Naive thymus-derived CD4-positive, alpha-beta T cell (primary cell): ENCODE results near the gene NAV2. TPM values are rescaled to one million over a fixed set of nuclear protein-coding genes. Genes with fewer than 3 reads are reported as not detected.

Experiments used
- ATAC-seq: fragments of 150-1000 bp; cut with Tn5 transposase; 2 replicates; pipeline ENCODE4 v1.10.0; 2021; ENCODE audit warnings: mild to moderate bottlenecking, moderate library complexity
- CTCF ChIA-PET: fragments of 350-600 bp; sonication (Branson Sonifier 250); formaldehyde crosslinking; loops from one replicate; lab custom pipeline; 2021; ENCODE audit warnings: antibody characterized with exemption; lab: Charles Lee
- POLR2A ChIA-PET: fragments of 350-600 bp; sonication (Branson Sonifier 250); formaldehyde crosslinking; loops from one replicate; lab custom pipeline; 2021; ENCODE audit warnings: antibody characterized with exemption, inconsistent platforms; lab: Charles Lee
- DNase-seq, 9 donors: peaks; one replicate each; pipeline versions ENCODE4 v3.0.0 to v3.0.0-alpha.2; 2020 to 2022; ENCODE audit warnings: mixed read lengths in 1 of 9
- H3K27ac ChIP-seq: one replicate; pipeline ENCODE4 v1.7.0; 2013; ENCODE audit warnings: mild to moderate bottlenecking, low read depth, low read length, moderate library complexity
- H3K27me3 ChIP-seq, 2 donors: one replicate each; pipeline ENCODE4 v1.7.0; 2013; ENCODE audit warnings: low read length in 2 of 2, mild to moderate bottlenecking in 2 of 2, moderate library complexity in 2 of 2; ENCODE audit not compliant: control insufficient read depth in 2 of 2, insufficient read depth in 2 of 2
- H3K36me3 ChIP-seq, 3 experiments: 1 replicate in 2 of 3; 2 replicates in 1 of 3; pipeline ENCODE4 v1.7.0; 2013; ENCODE audit warnings: low read length in 3 of 3, mild to moderate bottlenecking in 3 of 3, moderate library complexity in 1 of 3; ENCODE audit not compliant: insufficient read depth in 3 of 3, control insufficient read depth in 2 of 3
- H3K4me1 ChIP-seq, 2 donors: one replicate each; pipeline ENCODE4 v1.7.0; 2013; ENCODE audit warnings: low read length in 2 of 2, mild to moderate bottlenecking in 2 of 2, moderate library complexity in 1 of 2; ENCODE audit not compliant: control insufficient read depth in 2 of 2, insufficient read depth in 2 of 2
- H3K4me3 ChIP-seq: 2 replicates; pipeline ENCODE4 v1.7.0; 2013; ENCODE audit warnings: mild to moderate bottlenecking, low read length
- H3K9me3 ChIP-seq, 3 experiments: 1 replicate in 2 of 3; 2 replicates in 1 of 3; pipeline ENCODE4 v1.7.0; 2013; ENCODE audit warnings: low read length in 3 of 3; ENCODE audit not compliant: control insufficient read depth in 2 of 3
- H3K27ac Mint-ChIP-seq, 9 donors: one replicate each; pipeline ENCODE4 v1.8.0; 2020 to 2022; ENCODE audit warnings: mixed read lengths in 9 of 9, mild to moderate bottlenecking in 8 of 9, moderate library complexity in 5 of 9, inconsistent platforms in 2 of 9
- H3K27me3 Mint-ChIP-seq, 5 donors: one replicate each; pipeline ENCODE4 v1.8.0; 2021 to 2022; ENCODE audit warnings: mixed read lengths in 5 of 5, mild to moderate bottlenecking in 1 of 5
- H3K36me3 Mint-ChIP-seq, 5 donors: one replicate each; pipeline ENCODE4 v1.8.0; 2020 to 2022; ENCODE audit warnings: mixed read lengths in 5 of 5, mild to moderate bottlenecking in 3 of 5, inconsistent platforms in 1 of 5
- H3K4me1 Mint-ChIP-seq, 7 donors: one replicate each; pipeline ENCODE4 v1.8.0; 2020 to 2022; ENCODE audit warnings: mixed read lengths in 7 of 7, mild to moderate bottlenecking in 3 of 7, inconsistent platforms in 1 of 7
- H3K4me3 Mint-ChIP-seq, 10 donors: one replicate each; pipeline ENCODE4 v1.8.0; 2020 to 2022; ENCODE audit warnings: mild to moderate bottlenecking in 10 of 10, mixed read lengths in 10 of 10, moderate library complexity in 6 of 10, inconsistent platforms in 2 of 10
- H3K9me3 Mint-ChIP-seq, 11 donors: one replicate each; pipeline ENCODE4 v1.8.0; 2020 to 2022; ENCODE audit warnings: mixed read lengths in 11 of 11, mild to moderate bottlenecking in 4 of 11, inconsistent platforms in 1 of 11, moderate library complexity in 1 of 11
- intact Hi-C, 2 donors: fragments of 100-400 bp; cut with micrococcal nuclease; formaldehyde crosslinking; loops; one replicate each; pipeline ENCODE4 v1.15.1; 2023
- polyA plus RNA-seq, 2 donors: library from polyadenylated mRNA; unstranded; fragments of 300-500 nt; fragmentation: Illumina TruSeq; gene quantifications; one replicate each; pipeline ENCODE4 v1.2.3, GENCODE V29; 2021
- total RNA-seq, 6 experiments: library from RNA in 5 of 6; stranded (reverse) in 5 of 6; gene quantifications; 1 replicate in 5 of 6; 2 replicates in 1 of 6; pipeline ENCODE4 v1.2.3 and lab custom pipeline; 2021 to 2026

NAV2 gene
- total and polyA plus RNA-seq, 7 experiments from 2014 or later: 0.24 to 2.2 (median 0.48) TPM; not detected in 2

- Histone ChIP-seq H3K27me3 (no peaks in the 10 kb centered on the region), H3K27ac (no peak overlapping the region), H3K9me3 (no peaks in the 10 kb centered on the region), H3K4me3 (no peak overlapping the region), H3K4me1 (no peaks in the 10 kb centered on the region), H3K36me3 (no peaks in the 10 kb centered on the region)
- no peak for DNase-seq
- ChIA-PET POLR2A (no interaction called here), CTCF (no interaction called here)
- Mint-ChIP-seq H3K27me3 (peaks cover 2 to 32% (median 17%) of the 10 kb centered on the region in 5 donors), H3K4me3 (no peak overlapping the region), H3K36me3 (no peaks in the 10 kb centered on the region), H3K27ac (no peak overlapping the region), H3K4me1 (no peaks in the 10 kb centered on the region), H3K9me3 (peaks cover 0 to 1% (median 0%) of the 10 kb centered on the region in 11 donors)
- intact Hi-C loops: no loop called here
- no peak for ATAC-seq
These were observed 205.8 kb downstream of the NAV2 start for GRCh38 chr11:19918302-19919049.

- no peak overlapping the region for H3K27ac Mint-ChIP-seq
- H3K4me1 Mint-ChIP-seq: no peaks in the 10 kb centered on the region
- no peak overlapping the region for H3K4me3 Mint-ChIP-seq
- intact Hi-C loops: no loop called here
- Histone ChIP-seq H3K27me3 (no peaks in the 10 kb centered on the region), H3K4me3 (no peak overlapping the region), H3K4me1 (no peaks in the 10 kb centered on the region), H3K9me3 (no peaks in the 10 kb centered on the region), H3K27ac (no peak overlapping the region), H3K36me3 (no peaks in the 10 kb centered on the region)
- H3K36me3 Mint-ChIP-seq: no peaks in the 10 kb centered on the region
- POLR2A ChIA-PET: no interaction called here
- no peak for ATAC-seq
- CTCF ChIA-PET: no interaction called here
- H3K9me3 Mint-ChIP-seq: peaks cover 0 to 1% (median 0%) of the 10 kb centered on the region in 11 donors
- peaks cover 5 to 32% (median 17%) of the 10 kb centered on the region in 5 donors for H3K27me3 Mint-ChIP-seq
- no peak for DNase-seq
These were observed 206.5 kb downstream of the NAV2 start for GRCh38 chr11:19919050-19919561.

- DNase-seq: no peak
- POLR2A ChIA-PET: no interaction called here
- H3K36me3 ChIP-seq: no peaks in the 10 kb centered on the region
- H3K27me3 ChIP-seq: no peaks in the 10 kb centered on the region
- CTCF ChIA-PET: no interaction called here
- H3K4me1 ChIP-seq: no peaks in the 10 kb centered on the region
- H3K27me3 Mint-ChIP-seq: peaks cover 5 to 28% (median 19%) of the 10 kb centered on the region in 5 donors
- no peak for ATAC-seq
- no peaks in the 10 kb centered on the region for H3K9me3 ChIP-seq
- no peaks in the 10 kb centered on the region for H3K4me1 Mint-ChIP-seq
- H3K4me3 Mint-ChIP-seq: no peak overlapping the region
- no peak overlapping the region for H3K4me3 ChIP-seq
- no peaks in the 10 kb centered on the region for H3K36me3 Mint-ChIP-seq
- no peak overlapping the region for H3K27ac Mint-ChIP-seq
- intact Hi-C loops: no loop called here
- no peak overlapping the region for H3K27ac ChIP-seq
- H3K9me3 Mint-ChIP-seq: peaks cover 0 to 1% (median 0%) of the 10 kb centered on the region in 11 donors
These were observed 208.3 kb downstream of the NAV2 start for GRCh38 chr11:19920982-19921381.

- H3K4me3 ChIP-seq: no peak overlapping the region
- Mint-ChIP-seq H3K9me3 (peaks cover 0 to 1% (median 0%) of the 10 kb centered on the region in 11 donors), H3K4me3 (no peak overlapping the region), H3K4me1 (no peaks in the 10 kb centered on the region), H3K36me3 (no peaks in the 10 kb centered on the region), H3K27ac (no peak overlapping the region), H3K27me3 (peaks cover 8 to 28% (median 20%) of the 10 kb centered on the region in 5 donors)
- intact Hi-C loops: no loop called here
- ATAC-seq (no peak), DNase-seq (no peak)
- H3K36me3 ChIP-seq: no peaks in the 10 kb centered on the region
- POLR2A ChIA-PET: interaction anchor here (0.8 kb wide), 1 partner anchor 1467 kb away, joined by 3 read pairs; no protein-coding TSS in a partner anchor
- H3K27ac ChIP-seq: no peak overlapping the region
- no peaks in the 10 kb centered on the region for H3K27me3 ChIP-seq
- H3K9me3 ChIP-seq: no peaks in the 10 kb centered on the region
- H3K4me1 ChIP-seq: no peaks in the 10 kb centered on the region
- CTCF ChIA-PET: no interaction called here
These were observed 209.5 kb downstream of the NAV2 start for GRCh38 chr11:19921976-19922688.

GRCh38 chr11:19922689-19923035 is 210.0 kb downstream of the NAV2 start:
- H3K27ac Mint-ChIP-seq: no peak overlapping the region
- H3K4me3 ChIP-seq: no peak overlapping the region
- POLR2A ChIA-PET: no interaction called here
- CTCF ChIA-PET: no interaction called here
- H3K36me3 ChIP-seq: no peaks in the 10 kb centered on the region
- intact Hi-C loops: no loop called here
- H3K36me3 Mint-ChIP-seq: no peaks in the 10 kb centered on the region
- peaks cover 8 to 28% (median 18%) of the 10 kb centered on the region in 5 donors for H3K27me3 Mint-ChIP-seq
- H3K4me1 ChIP-seq: no peaks in the 10 kb centered on the region
- H3K9me3 ChIP-seq: no peaks in the 10 kb centered on the region
- ATAC-seq (no peak), DNase-seq (no peak)
- H3K27ac ChIP-seq: no peak overlapping the region
- peaks cover 0 to 1% (median 0%) of the 10 kb centered on the region in 11 donors for H3K9me3 Mint-ChIP-seq
- H3K4me1 Mint-ChIP-seq: no peaks in the 10 kb centered on the region
- no peak overlapping the region for H3K4me3 Mint-ChIP-seq
- H3K27me3 ChIP-seq: no peaks in the 10 kb centered on the region

GRCh38 chr11:19923626-19924025 is 211.0 kb downstream of the NAV2 start:
- intact Hi-C loops: no loop called here

More at GRCh38 chr11:19923626-19924025, 211.0 kb downstream of the NAV2 start:
- H3K9me3 Mint-ChIP-seq: peaks cover 0 to 1% (median 0%) of the 10 kb centered on the region in 11 donors
- H3K27me3 Mint-ChIP-seq: peaks cover 7 to 20% (median 11%) of the 10 kb centered on the region in 5 donors
- no peaks in the 10 kb centered on the region for H3K4me1 Mint-ChIP-seq
- H3K36me3 Mint-ChIP-seq: no peaks in the 10 kb centered on the region
- Histone ChIP-seq H3K27me3 (no peaks in the 10 kb centered on the region), H3K9me3 (no peaks in the 10 kb centered on the region), H3K4me3 (no peak overlapping the region), H3K27ac (no peak overlapping the region), H3K36me3 (no peaks in the 10 kb centered on the region), H3K4me1 (no peaks in the 10 kb centered on the region)
- ATAC-seq (no peak), DNase-seq (no peak)
- no peak overlapping the region for H3K4me3 Mint-ChIP-seq
- POLR2A ChIA-PET: no interaction called here
- CTCF ChIA-PET: no interaction called here
- no peak overlapping the region for H3K27ac Mint-ChIP-seq
